CD4-positive, alpha-beta T cell treated with Interferon alpha-2 for 1 hour (primary cell): ENCODE data around the gene DNAJA2.
"Not testable (repeated sequence)": the region's sequence is repeated elsewhere in the genome, so short reads cannot be mapped to it uniquely, and the experiment has no call there.

Experiments
- DNase-seq, 2 donors: peaks; one replicate each; pipeline ENCODE4 v3.0.0-alpha.2; 2020 to 2022

Gene DNAJA2

GRCh38 chr16:46974352-46974751 is 878 bp upstream of the DNAJA2 start:
- DNase-seq = peak; percentile 18 to 63

GRCh38 chr16:46973996-46974324 is 486 bp upstream of the DNAJA2 start:
- no peak for DNase-seq

- peak; percentile 20 to 71 for DNase-seq
These were observed 856 bp downstream of the DNAJA2 start for GRCh38 chr16:46972429-46973206.

GRCh38 chr16:46971271-46971670 is 2.2 kb downstream of the DNAJA2 start:
- no peak for DNase-seq

GRCh38 chr16:46970089-46970488 is 3.4 kb downstream of the DNAJA2 start:
- no peak for DNase-seq

- no peak for DNase-seq
These were observed 5.4 kb downstream of the DNAJA2 start for GRCh38 chr16:46968063-46968435.

- DNase-seq = no peak
These were observed 10.8 kb downstream of the DNAJA2 start for GRCh38 chr16:46962629-46963028.

- DNase-seq = peak; percentile 11 to 40
These were observed 11.8 kb downstream of the DNAJA2 start for GRCh38 chr16:46961373-46962353.

- DNase-seq = no peak
These were observed 18.9 kb downstream of the DNAJA2 start for GRCh38 chr16:46954562-46954961.

GRCh38 chr16:46950009-46950408 is 23.5 kb downstream of the DNAJA2 start:
- DNase-seq = no peak

GRCh38 chr16:46949241-46949892 is 24.1 kb downstream of the DNAJA2 start:
- DNase-seq = peak in 1 of 2 donors; percentile 41

- DNase-seq = no peak
These were observed 24.8 kb downstream of the DNAJA2 start for GRCh38 chr16:46948548-46949166.

GRCh38 chr16:46947900-46948547 is 25.4 kb downstream of the DNAJA2 start:
- DNase-seq = peak; percentile 29 to 66

- not testable (repeated sequence) for DNase-seq
These were observed 28.8 kb downstream of the DNAJA2 start for GRCh38 chr16:46944713-46945112.

GRCh38 chr16:46937536-46937935 is 35.9 kb downstream of the DNAJA2 start:
- DNase-seq = no peak

GRCh38 chr16:46932802-46933201 is 40.7 kb downstream of the DNAJA2 start:
- DNase-seq = peak in 1 of 2 donors; percentile 16

GRCh38 chr16:46930861-46931260 is 42.6 kb downstream of the DNAJA2 start:
- no peak for DNase-seq

- DNase-seq = peak; percentile 59 to 69
These were observed 43.8 kb downstream of the DNAJA2 start for GRCh38 chr16:46929378-46930332.

GRCh38 chr16:46928811-46929210 is 44.7 kb downstream of the DNAJA2 start:
- DNase-seq = no peak

GRCh38 chr16:46927273-46927672 is 46.2 kb downstream of the DNAJA2 start:
- DNase-seq = no peak
